ENCODE results near the gene DZIP1L. TPM values are rescaled to one million over a fixed set of nuclear protein-coding genes. Genes with fewer than 3 reads are reported as not detected.

The DZIP1L gene
- total and polyA plus RNA-seq, 9 of the 15 experiments (the other 6 are each of a cell fraction or from before 2014, with no cell fraction given), result 0.03 to 1.5 (median 0.48) TPM; not detected in 1

DNA sequence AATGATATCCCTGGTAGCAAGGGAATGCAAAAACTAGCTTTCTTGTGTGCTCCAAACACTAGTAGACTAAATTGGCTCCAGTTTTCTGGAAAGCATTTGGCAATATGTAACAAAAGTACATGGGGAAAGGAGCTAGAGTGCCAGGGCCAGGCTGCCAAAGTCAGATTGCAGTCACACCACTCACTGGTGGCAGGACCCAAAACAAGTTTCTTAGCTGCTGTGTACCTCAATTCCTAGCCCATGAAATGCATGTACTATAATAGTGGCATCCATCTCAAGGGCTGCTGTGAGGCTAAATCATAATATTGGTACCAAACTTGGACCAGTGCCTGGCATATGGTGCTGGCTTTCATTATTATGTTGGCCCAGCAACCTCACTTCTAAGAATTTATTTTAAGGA, 56.1 kb downstream of the DZIP1L start:
- BruUV-seq (replicated peaks), result no TSS peak
- Histone ChIP-seq H3K79me2 (ENCODE audit: control insufficient read depth, insufficient read depth, low read length) (no peaks in the 10 kb centered on the region), H2AFZ (ENCODE audit: low read depth, low read length) (no peak overlapping the region), H3K9ac (ENCODE audit: insufficient read depth in 1 of 2, low read depth in 2 of 2, low read length in 2 of 2) (no peak overlapping the region), H3K4me2 (ENCODE audit: insufficient read depth, low read length) (no peak overlapping the region), H3K4me3 (no peak overlapping the region), H3K36me3 (ENCODE audit: control insufficient read depth, insufficient read depth, low read length) (no peaks in the 10 kb centered on the region), H3K27me3 (ENCODE audit: control insufficient read depth in 2 of 2, insufficient read depth in 2 of 2, low read length in 2 of 2) (peaks cover 0 to 4% of the 10 kb centered on the region in 2 experiments; a peak in 1 of 5 replicates), H4K20me1 (replicated peaks; ENCODE audit: control insufficient read depth, insufficient read depth, low read length) (no peaks in the 10 kb centered on the region), H3K9me3 (replicated peaks; ENCODE audit: control insufficient read depth, insufficient read depth, low read depth, low read length) (no peaks in the 10 kb centered on the region), H3K4me1 (replicated peaks in 1 of 2; ENCODE audit: control insufficient read depth in 2 of 2, insufficient read depth in 2 of 2, low read length in 2 of 2) (no peaks in the 10 kb centered on the region), H3K27ac (ENCODE audit: extremely low read depth, low read depth, low read length) (no peak overlapping the region), H3K9me1 (ENCODE audit: control insufficient read depth, insufficient read depth, low read length) (no peaks in the 10 kb centered on the region)
- in situ Hi-C loops (cut with MboI), result loop anchor here (25.0 kb wide), 1 partner anchor 878 kb away; the partner anchor contains the start of genes FOXL2 and FOXL2NB
- ChIA-PET POLR2A (interaction anchor here (0.6 to 0.7 kb wide), 2 partner anchors 248 to 272 kb away, joined by 3 to 4 read pairs; no protein-coding TSS in a partner anchor), CTCF (ENCODE audit: low intra/inter-chr PET ratio) (no interaction called here)
- no peak for DNase-seq (ENCODE audit: extremely low read depth in 1 of 4, low spot score in 3 of 4)
- FAIRE-seq, result no peak
- intact Hi-C loops (cut with micrococcal nuclease), result no loop called here
- ATAC-seq, result no peak
- TF ChIP-seq FOSL1 (tag; conservative IDR thresholded peaks at IDR 0.05) (no peak), NFE2L1 (tag; IDR thresholded peaks at IDR 0.05; ENCODE audit: borderline replicate concordance, low read depth) (no peak), NFYB (IDR thresholded peaks at IDR 0.05; ENCODE audit: extremely low read depth, insufficient read length) (no peak), POLR3A (IDR thresholded peaks at IDR 0.05; ENCODE audit: borderline replicate concordance, extremely low read depth, insufficient read depth, insufficient read length) (no peak), SNRNP70 (optimal IDR thresholded peaks at IDR 0.05; ENCODE audit: low read depth, low read length) (no peak), BCOR (IDR thresholded peaks at IDR 0.05) (no peak), ZNF384 (IDR thresholded peaks at IDR 0.05; ENCODE audit: low read depth, low read length) (no peak), ZNF133 (CRISPR knock-in tag; IDR thresholded peaks at IDR 0.05) (no peak), CCNT2 (IDR thresholded peaks at IDR 0.05; ENCODE audit: borderline replicate concordance, extremely low read depth, insufficient read length, low read depth, low read length) (no peak), SNAPC5 (CRISPR knock-in tag; IDR thresholded peaks at IDR 0.05) (no peak), ZNF785 (CRISPR knock-in tag; IDR thresholded peaks at IDR 0.05) (no peak), DPF2 (IDR thresholded peaks at IDR 0.05) (no peak), ATF3 (IDR thresholded peaks at IDR 0.05) (no peak), ATF3 (CRISPR knock-in tag; conservative IDR thresholded peaks at IDR 0.05) (no peak)
- TF ChIP-seq, protein P1, sequence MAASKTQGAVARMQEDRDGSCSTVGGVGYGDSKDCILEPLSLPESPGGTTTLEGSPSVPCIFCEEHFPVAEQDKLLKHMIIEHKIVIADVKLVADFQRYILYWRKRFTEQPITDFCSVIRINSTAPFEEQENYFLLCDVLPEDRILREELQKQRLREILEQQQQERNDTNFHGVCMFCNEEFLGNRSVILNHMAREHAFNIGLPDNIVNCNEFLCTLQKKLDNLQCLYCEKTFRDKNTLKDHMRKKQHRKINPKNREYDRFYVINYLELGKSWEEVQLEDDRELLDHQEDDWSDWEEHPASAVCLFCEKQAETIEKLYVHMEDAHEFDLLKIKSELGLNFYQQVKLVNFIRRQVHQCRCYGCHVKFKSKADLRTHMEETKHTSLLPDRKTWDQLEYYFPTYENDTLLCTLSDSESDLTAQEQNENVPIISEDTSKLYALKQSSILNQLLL (CRISPR knock-in tag; IDR thresholded peaks at IDR 0.05; ENCODE audit: borderline replicate concordance), result no peak
- TF ChIP-seq, protein P2, sequence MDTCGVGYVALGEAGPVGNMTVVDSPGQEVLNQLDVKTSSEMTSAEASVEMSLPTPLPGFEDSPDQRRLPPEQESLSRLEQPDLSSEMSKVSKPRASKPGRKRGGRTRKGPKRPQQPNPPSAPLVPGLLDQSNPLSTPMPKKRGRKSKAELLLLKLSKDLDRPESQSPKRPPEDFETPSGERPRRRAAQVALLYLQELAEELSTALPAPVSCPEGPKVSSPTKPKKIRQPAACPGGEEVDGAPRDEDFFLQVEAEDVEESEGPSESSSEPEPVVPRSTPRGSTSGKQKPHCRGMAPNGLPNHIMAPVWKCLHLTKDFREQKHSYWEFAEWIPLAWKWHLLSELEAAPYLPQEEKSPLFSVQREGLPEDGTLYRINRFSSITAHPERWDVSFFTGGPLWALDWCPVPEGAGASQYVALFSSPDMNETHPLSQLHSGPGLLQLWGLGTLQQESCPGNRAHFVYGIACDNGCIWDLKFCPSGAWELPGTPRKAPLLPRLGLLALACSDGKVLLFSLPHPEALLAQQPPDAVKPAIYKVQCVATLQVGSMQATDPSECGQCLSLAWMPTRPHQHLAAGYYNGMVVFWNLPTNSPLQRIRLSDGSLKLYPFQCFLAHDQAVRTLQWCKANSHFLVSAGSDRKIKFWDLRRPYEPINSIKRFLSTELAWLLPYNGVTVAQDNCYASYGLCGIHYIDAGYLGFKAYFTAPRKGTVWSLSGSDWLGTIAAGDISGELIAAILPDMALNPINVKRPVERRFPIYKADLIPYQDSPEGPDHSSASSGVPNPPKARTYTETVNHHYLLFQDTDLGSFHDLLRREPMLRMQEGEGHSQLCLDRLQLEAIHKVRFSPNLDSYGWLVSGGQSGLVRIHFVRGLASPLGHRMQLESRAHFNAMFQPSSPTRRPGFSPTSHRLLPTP (IDR thresholded peaks at IDR 0.05; ENCODE audit: borderline replicate concordance, extremely low read depth, insufficient read length), result no peak
- TF ChIP-seq, protein P3, sequence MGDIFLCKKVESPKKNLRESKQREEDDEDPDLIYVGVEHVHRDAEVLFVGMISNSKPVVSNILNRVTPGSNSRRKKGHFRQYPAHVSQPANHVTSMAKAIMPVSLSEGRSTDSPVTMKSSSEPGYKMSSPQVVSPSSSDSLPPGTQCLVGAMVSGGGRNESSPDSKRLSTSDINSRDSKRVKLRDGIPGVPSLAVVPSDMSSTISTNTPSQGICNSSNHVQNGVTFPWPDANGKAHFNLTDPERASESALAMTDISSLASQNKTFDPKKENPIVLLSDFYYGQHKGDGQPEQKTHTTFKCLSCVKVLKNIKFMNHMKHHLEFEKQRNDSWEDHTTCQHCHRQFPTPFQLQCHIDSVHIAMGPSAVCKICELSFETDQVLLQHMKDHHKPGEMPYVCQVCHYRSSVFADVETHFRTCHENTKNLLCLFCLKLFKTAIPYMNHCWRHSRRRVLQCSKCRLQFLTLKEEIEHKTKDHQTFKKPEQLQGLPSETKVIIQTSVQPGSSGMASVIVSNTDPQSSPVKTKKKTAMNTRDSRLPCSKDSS (IDR thresholded peaks at IDR 0.05; ENCODE audit: low read depth, partially characterized antibody), result no peak

Measured in K562 (cell line).